Measurements from ENCODE around the gene STAT4.

STAT4 gene

DNA sequence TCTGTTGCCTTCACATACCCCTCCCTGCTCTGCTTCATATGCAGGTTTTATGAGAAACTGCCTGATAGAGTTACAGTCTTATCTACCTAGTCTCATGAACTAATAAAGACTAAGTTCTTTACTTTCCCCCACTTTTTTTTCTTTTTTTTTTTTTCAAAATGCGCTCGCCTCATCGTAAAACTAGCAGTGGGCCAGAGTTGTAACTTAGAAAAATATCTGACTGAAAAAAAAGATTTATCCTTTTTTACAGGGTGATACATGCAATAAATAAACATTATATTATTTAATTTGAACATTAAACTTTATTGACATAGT lies 83.9 kb downstream of the STAT4 start:
- Histone ChIP-seq H2AFZ (ENCODE audit: low read depth, low read length, severe bottlenecking) (no peak overlapping the region), H3K27me3 (ENCODE audit: low read length) (no peaks in the 10 kb centered on the region), H3F3A (ENCODE audit: insufficient read depth) (no peaks in the 10 kb centered on the region), H3K9me3 (ENCODE audit: insufficient read depth, low read length) (no peaks in the 10 kb centered on the region), H4K20me1 (ENCODE audit: low read depth, low read length) (no peaks in the 10 kb centered on the region), H3K36me3 (ENCODE audit: low read length) (no peaks in the 10 kb centered on the region), H3K4me2 (ENCODE audit: low read depth, low read length, poor library complexity, severe bottlenecking) (no peak overlapping the region), H3K79me2 (ENCODE audit: insufficient read depth, low read length) (no peaks in the 10 kb centered on the region), H3K9me2 (replicated peaks; ENCODE audit: insufficient read depth, low read length) (no peaks in the 10 kb centered on the region), H3K4me3 (ENCODE audit: insufficient read depth, low read length, poor library complexity, severe bottlenecking) (no peak overlapping the region), H3K9ac (ENCODE audit: low read length) (no peak overlapping the region), H3K27ac (ENCODE audit: low read depth, low read length) (no peak overlapping the region)
- TF ChIP-seq, protein P1, sequence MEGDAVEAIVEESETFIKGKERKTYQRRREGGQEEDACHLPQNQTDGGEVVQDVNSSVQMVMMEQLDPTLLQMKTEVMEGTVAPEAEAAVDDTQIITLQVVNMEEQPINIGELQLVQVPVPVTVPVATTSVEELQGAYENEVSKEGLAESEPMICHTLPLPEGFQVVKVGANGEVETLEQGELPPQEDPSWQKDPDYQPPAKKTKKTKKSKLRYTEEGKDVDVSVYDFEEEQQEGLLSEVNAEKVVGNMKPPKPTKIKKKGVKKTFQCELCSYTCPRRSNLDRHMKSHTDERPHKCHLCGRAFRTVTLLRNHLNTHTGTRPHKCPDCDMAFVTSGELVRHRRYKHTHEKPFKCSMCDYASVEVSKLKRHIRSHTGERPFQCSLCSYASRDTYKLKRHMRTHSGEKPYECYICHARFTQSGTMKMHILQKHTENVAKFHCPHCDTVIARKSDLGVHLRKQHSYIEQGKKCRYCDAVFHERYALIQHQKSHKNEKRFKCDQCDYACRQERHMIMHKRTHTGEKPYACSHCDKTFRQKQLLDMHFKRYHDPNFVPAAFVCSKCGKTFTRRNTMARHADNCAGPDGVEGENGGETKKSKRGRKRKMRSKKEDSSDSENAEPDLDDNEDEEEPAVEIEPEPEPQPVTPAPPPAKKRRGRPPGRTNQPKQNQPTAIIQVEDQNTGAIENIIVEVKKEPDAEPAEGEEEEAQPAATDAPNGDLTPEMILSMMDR (IDR thresholded peaks at IDR 0.05; ENCODE audit: insufficient read depth, low read length, poor library complexity, severe bottlenecking), result no peak
- TF ChIP-seq EZH2phosphoT487 (conservative IDR thresholded peaks at IDR 0.05; ENCODE audit: low read length), result no peak

DNA sequence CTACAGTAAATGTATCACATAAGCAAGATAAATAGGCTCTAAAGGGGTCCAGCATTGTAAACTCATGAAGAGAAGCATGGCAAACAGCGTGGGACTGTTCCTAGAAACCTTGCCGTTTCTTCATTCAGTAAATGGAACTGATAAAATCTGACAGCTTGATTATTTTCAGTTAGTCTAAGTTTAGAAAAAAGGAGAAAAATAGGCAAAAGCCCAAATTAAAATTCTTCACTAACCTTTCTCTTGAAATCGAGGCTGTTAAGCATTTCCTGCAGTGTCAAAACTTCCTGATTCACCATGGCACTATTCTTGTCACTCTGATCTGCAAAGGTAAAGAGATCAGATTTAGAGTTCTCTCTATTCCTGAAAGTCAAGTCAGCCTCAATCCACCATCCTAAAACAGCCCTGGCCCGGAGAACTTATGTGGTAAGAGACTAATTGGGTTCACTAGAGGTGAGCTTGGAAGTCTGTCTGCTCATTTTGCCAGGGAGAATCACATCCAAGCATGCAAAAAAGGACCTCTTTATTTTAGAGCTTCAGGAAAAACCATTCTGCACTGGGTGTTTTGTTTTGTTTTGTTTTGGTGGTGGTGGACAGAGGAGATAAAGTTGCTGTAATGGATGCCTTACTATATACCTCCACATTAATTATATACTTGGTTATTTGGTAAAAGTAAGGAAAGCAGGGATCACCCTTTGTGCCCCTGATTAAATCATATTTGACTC lies 84.4 kb downstream of the STAT4 start:
- Histone ChIP-seq H3K4me3 (ENCODE audit: insufficient read depth, low read length, poor library complexity, severe bottlenecking) (no peak overlapping the region), H3K9me3 (ENCODE audit: insufficient read depth, low read length) (no peaks in the 10 kb centered on the region), H3K36me3 (ENCODE audit: low read length) (no peaks in the 10 kb centered on the region), H3K9ac (ENCODE audit: low read length) (no peak overlapping the region), H3K27me3 (ENCODE audit: low read length) (no peaks in the 10 kb centered on the region), H3K4me2 (ENCODE audit: low read depth, low read length, poor library complexity, severe bottlenecking) (no peak overlapping the region), H4K20me1 (ENCODE audit: low read depth, low read length) (no peaks in the 10 kb centered on the region), H3K9me2 (replicated peaks; ENCODE audit: insufficient read depth, low read length) (no peaks in the 10 kb centered on the region), H3K79me2 (ENCODE audit: insufficient read depth, low read length) (no peaks in the 10 kb centered on the region), H3F3A (ENCODE audit: insufficient read depth) (no peaks in the 10 kb centered on the region), H3K27ac (ENCODE audit: low read depth, low read length) (no peak overlapping the region), H2AFZ (ENCODE audit: low read depth, low read length, severe bottlenecking) (no peak overlapping the region)
- TF ChIP-seq EZH2phosphoT487 (conservative IDR thresholded peaks at IDR 0.05; ENCODE audit: low read length), result no peak
- TF ChIP-seq, protein P1 (IDR thresholded peaks at IDR 0.05; ENCODE audit: insufficient read depth, low read length, poor library complexity, severe bottlenecking), result no peak

DNA sequence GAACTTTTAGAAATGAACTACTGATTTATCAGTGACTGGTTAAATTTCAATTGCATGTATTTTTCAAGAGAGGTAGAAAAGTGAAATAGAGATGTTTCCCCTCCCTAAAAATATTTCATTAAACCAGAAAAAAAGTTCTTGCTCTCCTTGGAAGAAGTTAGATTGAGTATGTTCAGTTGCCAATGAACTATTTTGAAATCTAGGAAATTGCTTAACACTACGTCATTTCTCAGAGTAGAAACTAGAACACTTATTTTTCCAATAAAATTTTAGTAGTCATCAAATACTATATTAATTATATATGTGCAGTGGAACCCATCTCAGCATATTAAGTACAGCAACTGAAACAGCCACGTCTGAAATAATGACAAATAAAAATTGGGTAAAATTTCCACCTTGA lies 85.0 kb downstream of the STAT4 start:
- H4K20me1 ChIP-seq (ENCODE audit: low read depth, low read length), result no peaks in the 10 kb centered on the region
- H3K36me3 ChIP-seq (ENCODE audit: low read length), result no peaks in the 10 kb centered on the region
- H3K4me3 ChIP-seq (ENCODE audit: insufficient read depth, low read length, poor library complexity, severe bottlenecking), result no peak overlapping the region
- no peaks in the 10 kb centered on the region for H3K27me3 ChIP-seq (ENCODE audit: low read length)
- H3K9ac ChIP-seq (ENCODE audit: low read length), result no peak overlapping the region
- H2AFZ ChIP-seq (ENCODE audit: low read depth, low read length, severe bottlenecking), result no peak overlapping the region
- H3K79me2 ChIP-seq (ENCODE audit: insufficient read depth, low read length), result no peaks in the 10 kb centered on the region
- H3K27ac ChIP-seq (ENCODE audit: low read depth, low read length), result no peak overlapping the region
- TF ChIP-seq EZH2phosphoT487 (conservative IDR thresholded peaks at IDR 0.05; ENCODE audit: low read length), result no peak
- TF ChIP-seq, protein P1 (IDR thresholded peaks at IDR 0.05; ENCODE audit: insufficient read depth, low read length, poor library complexity, severe bottlenecking), result no peak
- H3K9me3 ChIP-seq (ENCODE audit: insufficient read depth, low read length), result no peaks in the 10 kb centered on the region
- H3K9me2 ChIP-seq (replicated peaks; ENCODE audit: insufficient read depth, low read length), result no peaks in the 10 kb centered on the region
- no peaks in the 10 kb centered on the region for H3F3A ChIP-seq (ENCODE audit: insufficient read depth)
- no peak overlapping the region for H3K4me2 ChIP-seq (ENCODE audit: low read depth, low read length, poor library complexity, severe bottlenecking)
